Muscle layer of colon (tissue), 2 donors: ENCODE data around the gene NMRK2.
"Not testable (repeated sequence)": the region's sequence is repeated elsewhere in the genome, so short reads cannot be mapped to it uniquely, and the experiment has no call there.

Experiments used
- H3K27ac ChIP-seq: one replicate; pipeline ENCODE4 v1.7.0; 2013; ENCODE audit warnings: low read depth, mild to moderate bottlenecking, low read length, moderate library complexity
- H3K27me3 ChIP-seq, 2 donors: one replicate each; pipeline ENCODE4 v1.7.0; 2013; ENCODE audit warnings: low read length in 2 of 2, mild to moderate bottlenecking in 2 of 2; ENCODE audit not compliant: insufficient read depth in 2 of 2, control insufficient read depth in 1 of 2
- H3K36me3 ChIP-seq: one replicate; pipeline ENCODE4 v1.7.0; 2013; ENCODE audit warnings: mild to moderate bottlenecking, low read length; ENCODE audit not compliant: insufficient read depth
- H3K4me1 ChIP-seq: one replicate; pipeline ENCODE4 v1.7.0; 2013; ENCODE audit warnings: mild to moderate bottlenecking, low read length; ENCODE audit not compliant: insufficient read depth
- H3K4me3 ChIP-seq, 2 donors: one replicate each; pipeline ENCODE4 v1.7.0; 2013; ENCODE audit warnings: low read length in 2 of 2, low read depth in 1 of 2, mild to moderate bottlenecking in 1 of 2, moderate library complexity in 1 of 2
- H3K9ac ChIP-seq: one replicate; pipeline ENCODE4 v1.7.0; 2013; ENCODE audit warnings: low read length
- H3K9me3 ChIP-seq: one replicate; pipeline ENCODE4 v1.7.0; 2013; ENCODE audit warnings: mild to moderate bottlenecking, low read length
- donor health status: abdominal sarcoma.
- donor health status: Adenocarcinoma of cecum.

NMRK2 gene

DNA sequence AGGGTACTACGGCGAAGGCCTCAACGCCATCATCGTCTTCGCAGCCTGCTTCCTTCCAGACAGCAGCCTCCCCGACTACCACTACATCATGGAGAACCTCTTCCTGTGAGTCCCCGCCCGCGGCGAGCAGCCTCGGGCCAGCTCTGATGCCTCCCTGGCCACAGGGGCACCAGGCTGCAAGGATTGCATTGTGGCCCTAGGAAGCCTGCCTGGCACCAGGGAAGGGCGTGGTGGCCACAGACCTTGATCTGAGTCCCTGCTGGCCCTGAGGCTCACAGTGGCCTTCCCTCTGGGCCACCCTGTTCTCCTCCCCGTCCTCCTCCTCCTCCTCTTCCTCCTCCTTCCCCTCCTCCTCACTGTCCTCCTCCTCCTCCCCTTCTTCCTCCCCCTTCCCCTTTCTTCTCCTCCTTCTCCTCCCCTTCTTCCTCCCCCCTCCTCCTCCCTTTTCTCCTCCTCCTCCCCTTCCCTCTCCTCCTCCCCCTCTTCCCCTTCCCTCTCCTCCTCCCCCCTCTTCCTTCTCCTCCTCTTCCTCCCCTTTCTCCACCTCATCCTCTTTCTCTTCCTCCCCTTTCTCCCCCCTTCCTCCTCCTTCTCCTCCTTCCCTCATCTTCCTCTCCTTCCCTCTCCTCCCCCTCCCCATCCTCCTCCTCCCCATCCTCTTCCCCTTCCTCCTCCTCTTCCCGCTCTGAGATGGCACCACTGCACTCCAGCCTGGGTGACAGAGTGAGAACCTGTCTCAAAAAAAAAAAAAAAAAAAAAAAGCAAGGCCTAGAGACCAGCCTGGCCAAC is 24.4 kb upstream of the NMRK2 start:
- Histone ChIP-seq H3K27ac (no peak overlapping the region), H3K4me1 (no peaks in the 10 kb centered on the region), H3K36me3 (no peaks in the 10 kb centered on the region), H3K9ac (no peak overlapping the region), H3K4me3 (no peak overlapping the region), H3K9me3 (peaks cover 7% of the 10 kb centered on the region), H3K27me3 (no peaks in the 10 kb centered on the region)

DNA sequence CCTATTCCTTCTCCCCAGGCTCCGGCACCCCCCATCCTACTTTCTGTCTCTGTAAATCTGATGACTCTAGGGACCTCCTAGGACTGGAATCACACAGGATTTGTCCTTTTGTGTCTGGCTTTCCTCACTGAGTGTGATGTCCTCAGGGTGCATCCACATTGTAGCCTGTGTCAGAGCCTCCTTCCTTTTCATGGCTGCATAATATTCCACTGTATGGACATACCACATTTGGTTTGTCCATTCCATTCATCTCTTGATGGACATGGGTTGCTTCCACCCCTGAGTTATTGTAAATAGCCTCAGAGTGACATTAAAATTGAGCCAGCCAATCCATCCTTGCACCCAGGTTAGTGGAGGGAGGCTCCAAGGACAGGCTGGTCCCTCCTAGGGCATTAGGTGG is 22.8 kb upstream of the NMRK2 start:
- H3K4me1 ChIP-seq = no peaks in the 10 kb centered on the region
- H3K4me3 ChIP-seq = no peak overlapping the region
- no peaks in the 10 kb centered on the region for H3K36me3 ChIP-seq
- no peak overlapping the region for H3K27ac ChIP-seq
- H3K9ac ChIP-seq = no peak overlapping the region
- H3K9me3 ChIP-seq = peaks cover 7% of the 10 kb centered on the region
- H3K27me3 ChIP-seq = no peaks in the 10 kb centered on the region

DNA sequence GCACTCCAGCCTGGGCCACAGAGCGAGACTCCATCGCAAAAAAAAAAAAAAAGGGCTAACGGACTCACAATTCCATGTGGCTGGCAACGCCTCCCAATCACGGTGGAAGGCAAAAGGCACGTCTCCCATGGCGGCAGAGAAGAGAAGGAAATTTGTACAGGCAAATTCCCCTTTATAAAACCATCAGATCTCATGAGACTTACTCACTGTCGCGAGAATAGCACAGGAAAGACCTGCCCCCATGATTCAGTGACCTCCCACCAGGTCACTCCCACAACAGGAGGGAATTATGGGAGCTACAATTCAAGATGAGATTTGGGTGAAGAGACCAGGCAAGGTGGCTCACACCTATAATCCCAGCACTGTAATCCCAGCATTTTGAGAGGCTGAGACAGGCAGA is 18.7 kb upstream of the NMRK2 start:
- no peak overlapping the region for H3K9ac ChIP-seq
- H3K4me1 ChIP-seq = no peaks in the 10 kb centered on the region
- no peaks in the 10 kb centered on the region for H3K27me3 ChIP-seq
- peaks cover 7% of the 10 kb centered on the region for H3K9me3 ChIP-seq
- H3K36me3 ChIP-seq = no peaks in the 10 kb centered on the region
- no peak overlapping the region for H3K27ac ChIP-seq
- H3K4me3 ChIP-seq = no peak overlapping the region

DNA sequence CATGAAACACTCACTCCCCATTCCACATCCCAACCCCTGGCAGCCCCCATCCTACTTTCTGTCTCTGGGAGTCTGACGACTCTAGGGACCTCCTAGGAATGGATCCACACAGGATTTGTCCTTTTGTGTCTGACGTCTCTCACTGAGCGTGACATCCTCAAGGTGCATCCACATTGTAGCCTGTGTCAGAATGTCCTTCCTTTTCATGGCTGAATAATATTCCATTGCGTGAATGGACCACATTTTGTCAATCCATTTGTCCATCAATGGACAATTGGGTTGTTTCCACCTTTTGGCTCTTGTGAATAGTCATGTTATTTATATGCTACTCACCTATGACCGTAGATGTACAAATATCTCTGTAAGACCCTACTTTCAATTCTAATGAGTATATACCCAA is 16.8 kb upstream of the NMRK2 start:
- Histone ChIP-seq H3K27ac (no peak overlapping the region), H3K36me3 (no peaks in the 10 kb centered on the region), H3K4me3 (no peak overlapping the region), H3K4me1 (no peaks in the 10 kb centered on the region), H3K9me3 (no peaks in the 10 kb centered on the region), H3K9ac (no peak overlapping the region), H3K27me3 (no peaks in the 10 kb centered on the region)

DNA sequence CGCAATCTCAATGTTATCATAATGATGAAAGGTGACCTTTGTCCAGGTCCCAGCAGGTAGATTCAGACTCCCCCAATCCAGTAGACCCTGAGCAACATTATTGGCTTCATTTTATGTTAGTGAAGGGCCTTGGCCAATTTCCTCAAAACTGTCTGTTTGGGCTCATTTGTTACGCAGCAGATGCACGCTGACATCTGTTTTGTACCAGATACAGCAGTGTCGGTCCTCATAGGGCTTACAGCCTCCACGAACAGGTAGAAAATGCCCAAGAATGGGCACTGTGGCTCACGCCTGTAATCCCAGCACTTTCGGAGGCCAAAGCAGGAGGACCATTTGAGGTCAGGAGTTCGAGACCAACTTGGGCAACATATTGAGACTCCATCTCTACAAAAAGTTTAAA is 13.1 kb upstream of the NMRK2 start:
- H3K4me3 ChIP-seq = no peak overlapping the region
- H3K9me3 ChIP-seq = no peaks in the 10 kb centered on the region
- no peaks in the 10 kb centered on the region for H3K36me3 ChIP-seq
- H3K9ac ChIP-seq = no peak overlapping the region
- H3K27ac ChIP-seq = no peak overlapping the region
- no peaks in the 10 kb centered on the region for H3K4me1 ChIP-seq
- H3K27me3 ChIP-seq = no peaks in the 10 kb centered on the region

DNA sequence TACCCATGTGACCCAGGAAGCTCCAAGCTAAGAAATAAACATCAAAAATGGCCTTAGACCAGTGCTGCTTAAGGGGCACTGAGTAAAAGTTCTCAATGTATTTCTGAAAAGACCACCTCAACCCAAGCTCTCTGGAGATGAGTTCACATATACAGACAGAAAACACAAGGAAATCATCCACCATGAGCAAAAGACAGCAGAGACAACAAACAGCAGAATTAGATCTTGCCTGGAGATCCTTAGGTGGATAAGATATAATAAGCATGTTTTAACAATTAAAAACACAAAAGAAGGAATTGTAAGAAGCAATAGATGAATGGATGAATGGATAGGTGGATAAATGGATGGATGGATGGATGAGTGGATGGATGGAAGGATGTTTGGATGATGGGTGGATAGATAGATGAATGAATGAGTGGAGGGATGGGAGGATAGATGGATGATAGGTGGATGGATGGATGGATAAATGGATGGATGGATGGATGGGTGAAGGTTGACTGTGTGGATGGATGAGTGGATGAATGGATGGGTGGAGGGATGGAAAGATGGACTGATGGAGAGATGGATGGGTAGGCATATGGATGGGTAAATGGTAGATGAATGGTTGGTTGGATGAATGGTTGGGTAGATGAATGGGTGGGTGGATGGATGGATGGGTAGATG is 9.6 kb upstream of the NMRK2 start:
- no peaks in the 10 kb centered on the region for H3K27me3 ChIP-seq
- no peak overlapping the region for H3K4me3 ChIP-seq
- H3K27ac ChIP-seq = no peak overlapping the region
- no peaks in the 10 kb centered on the region for H3K36me3 ChIP-seq
- no peak overlapping the region for H3K9ac ChIP-seq
- H3K4me1 ChIP-seq = no peaks in the 10 kb centered on the region
- H3K9me3 ChIP-seq = no peaks in the 10 kb centered on the region

DNA sequence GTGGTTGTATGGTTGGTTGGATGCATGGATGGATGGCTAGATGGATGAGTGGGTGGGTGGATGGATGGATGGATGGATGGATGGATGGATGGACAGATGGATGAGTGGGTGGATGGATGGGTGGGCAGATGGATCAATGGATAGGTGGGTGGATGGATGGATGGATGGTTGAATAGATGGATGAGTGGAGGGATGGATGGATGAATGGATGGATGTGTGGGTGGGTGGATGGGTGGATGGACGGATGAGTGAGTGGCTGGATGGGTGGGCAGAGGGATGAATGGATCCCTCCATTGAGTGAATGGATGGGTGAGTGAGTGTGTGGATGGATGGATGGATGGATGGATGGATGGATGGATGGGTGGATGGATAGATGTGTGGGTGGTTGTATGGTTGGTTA is 9.0 kb upstream of the NMRK2 start:
- Histone ChIP-seq H3K27me3 (no peaks in the 10 kb centered on the region), H3K9ac (no peak overlapping the region), H3K27ac (no peak overlapping the region), H3K9me3 (no peaks in the 10 kb centered on the region), H3K4me1 (no peaks in the 10 kb centered on the region), H3K4me3 (no peak overlapping the region), H3K36me3 (no peaks in the 10 kb centered on the region)

DNA sequence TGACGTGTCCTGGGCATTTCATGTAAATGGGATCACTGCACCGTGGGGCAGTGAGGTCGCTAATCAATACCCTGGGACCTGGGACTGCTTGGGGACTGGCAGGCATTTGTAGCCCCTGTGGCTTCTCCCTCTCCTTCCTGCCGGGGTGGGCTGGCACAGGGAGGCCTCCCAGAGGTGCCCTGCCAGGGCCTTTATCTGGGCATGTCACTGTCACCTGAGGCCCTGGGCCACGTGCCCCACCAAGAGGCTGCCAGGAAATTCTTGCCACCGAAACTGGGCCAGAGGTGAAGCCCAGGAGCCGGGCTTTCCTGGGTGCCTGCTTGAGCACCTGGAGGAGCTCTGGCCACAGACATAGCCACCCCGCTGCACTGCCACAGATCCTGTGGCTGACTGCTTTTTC is 1.8 kb upstream of the NMRK2 start:
- H3K36me3 ChIP-seq = no peaks in the 10 kb centered on the region
- H3K9me3 ChIP-seq = no peaks in the 10 kb centered on the region
- peaks cover 0 to 12% of the 10 kb centered on the region in 2 donors for H3K27me3 ChIP-seq
- no peak overlapping the region for H3K27ac ChIP-seq
- H3K4me3 ChIP-seq = no peak overlapping the region
- H3K9ac ChIP-seq = no peak overlapping the region
- H3K4me1 ChIP-seq = no peaks in the 10 kb centered on the region

DNA sequence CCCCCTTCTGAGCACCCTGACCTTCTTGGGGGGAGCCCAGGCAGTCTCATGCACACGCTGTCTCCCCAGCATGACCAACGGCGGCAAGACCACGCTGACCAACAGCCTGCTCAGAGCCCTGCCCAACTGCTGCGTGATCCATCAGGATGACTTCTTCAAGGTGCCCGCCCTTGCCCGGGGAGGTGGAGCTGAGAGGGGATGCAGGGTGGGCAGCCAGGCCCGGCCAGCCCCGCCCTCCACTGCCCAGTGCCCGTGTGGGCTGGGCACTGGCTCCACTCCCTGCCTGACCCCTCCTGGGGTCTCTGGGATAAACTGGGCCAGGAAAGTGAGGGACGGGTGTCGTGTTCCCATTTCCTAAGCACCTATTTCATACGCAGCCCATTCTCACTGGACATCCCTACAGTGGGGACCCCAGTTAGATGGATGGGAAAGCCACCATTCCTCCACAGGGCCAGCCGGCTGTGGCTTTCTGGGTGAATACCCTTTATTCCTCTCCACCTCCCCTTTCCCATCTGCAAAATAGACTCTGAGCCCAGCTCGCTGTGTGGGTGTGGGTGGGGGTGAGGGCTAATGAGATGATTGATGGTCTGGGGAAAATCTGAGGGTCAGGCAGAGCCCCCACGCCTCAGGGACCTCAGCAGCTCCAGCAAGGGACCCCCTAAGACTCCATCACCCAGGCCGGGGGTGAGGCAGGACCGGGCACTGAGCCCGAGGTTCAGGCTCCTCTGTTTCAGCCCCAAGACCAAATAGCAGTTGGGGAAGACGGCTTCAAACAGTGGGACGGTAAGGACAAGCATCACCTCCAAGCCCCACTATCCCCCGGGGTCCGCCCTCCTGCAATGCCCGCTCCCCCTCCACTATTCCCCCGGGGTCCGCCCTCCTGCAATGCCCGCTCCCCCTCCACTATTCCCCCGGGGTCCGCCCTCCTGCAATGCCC is 3.9 kb downstream of the NMRK2 start:
- Histone ChIP-seq H3K4me3 (no peak overlapping the region), H3K36me3 (no peaks in the 10 kb centered on the region), H3K9ac (no peak overlapping the region), H3K9me3 (no peaks in the 10 kb centered on the region), H3K4me1 (no peaks in the 10 kb centered on the region), H3K27ac (no peak overlapping the region), H3K27me3 (peaks cover 0 to 12% of the 10 kb centered on the region in 2 donors)

DNA sequence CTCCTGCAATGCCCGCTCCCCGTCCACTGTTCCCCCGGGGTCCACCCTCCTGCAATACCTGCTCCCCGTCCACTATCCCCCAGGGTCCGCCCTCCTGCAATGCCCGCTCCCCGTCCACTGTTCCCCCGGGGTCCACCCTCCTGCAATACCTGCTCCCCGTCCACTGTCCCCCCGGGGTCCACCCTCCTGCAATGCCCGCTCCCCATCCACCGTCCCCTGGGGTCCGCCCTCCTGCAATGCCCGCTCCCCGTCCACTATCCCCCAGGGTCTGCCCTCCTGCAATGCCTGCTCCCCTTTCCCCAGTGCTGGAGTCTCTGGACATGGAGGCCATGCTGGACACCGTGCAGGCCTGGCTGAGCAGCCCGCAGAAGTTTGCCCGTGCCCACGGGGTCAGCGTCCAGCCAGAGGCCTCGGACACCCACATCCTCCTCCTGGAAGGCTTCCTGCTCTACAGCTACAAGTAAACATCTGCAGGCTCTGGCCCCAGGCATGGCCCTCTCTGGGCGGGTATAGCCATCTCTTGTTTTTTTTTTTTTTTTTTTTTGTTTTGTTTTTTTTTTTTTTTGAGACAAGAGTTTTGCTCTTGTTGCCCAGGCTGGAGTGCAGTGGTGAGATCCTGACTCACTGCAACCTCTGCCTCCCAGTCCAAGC is 5.6 kb downstream of the NMRK2 start:
- not testable (repeated sequence) for H3K4me1 ChIP-seq, H3K27ac ChIP-seq, H3K4me3 ChIP-seq, H3K36me3 ChIP-seq, H3K9me3 ChIP-seq, H3K9ac ChIP-seq, H3K27me3 ChIP-seq

DNA sequence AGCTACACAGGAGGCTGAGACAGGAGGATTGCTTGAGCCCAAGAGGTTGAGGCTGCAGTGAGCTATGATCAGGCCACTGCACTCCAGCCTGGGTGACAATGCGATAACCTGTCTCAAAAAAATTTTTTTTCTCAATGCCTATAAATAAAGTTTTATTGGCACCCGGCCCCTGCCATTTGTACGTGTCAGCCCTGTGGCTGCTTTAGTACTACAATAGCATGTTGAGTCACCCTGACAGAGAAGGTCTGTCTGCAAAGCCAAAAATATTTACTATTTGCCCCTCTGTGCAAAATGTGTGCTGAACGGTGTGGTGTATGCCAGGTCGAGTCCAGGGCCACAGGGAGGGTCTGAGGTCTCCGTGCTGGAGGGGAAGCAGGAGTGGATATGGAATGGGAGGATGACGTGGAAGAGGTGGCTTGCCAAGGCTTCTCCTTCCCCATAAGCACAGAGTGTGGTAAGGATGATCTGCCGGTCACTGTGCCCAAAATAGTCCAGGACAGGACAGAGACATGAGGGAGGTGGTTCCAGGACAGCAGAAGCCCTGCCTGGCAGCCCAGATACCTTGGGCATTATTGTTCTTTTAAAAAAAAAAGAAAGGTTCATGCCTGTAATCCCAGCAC is 10.0 kb downstream of the NMRK2 start:
- Histone ChIP-seq H3K9me3 (no peaks in the 10 kb centered on the region), H3K9ac (no peak overlapping the region), H3K4me3 (no peak overlapping the region), H3K27me3 (no peaks in the 10 kb centered on the region), H3K4me1 (no peaks in the 10 kb centered on the region), H3K36me3 (no peaks in the 10 kb centered on the region), H3K27ac (no peak overlapping the region)
